Activated CD4-positive, alpha-beta T cell treated with anti-CD3 and anti-CD28 coated beads for 24 hours (primary cell): Measurements from ENCODE around the gene AGBL1.

Experiments
- DNase-seq, 2 donors: peaks; one replicate each; pipeline ENCODE4 v3.0.0-alpha.2; 2020; ENCODE audit warnings: low read depth in 2 of 2

Gene AGBL1

DNA sequence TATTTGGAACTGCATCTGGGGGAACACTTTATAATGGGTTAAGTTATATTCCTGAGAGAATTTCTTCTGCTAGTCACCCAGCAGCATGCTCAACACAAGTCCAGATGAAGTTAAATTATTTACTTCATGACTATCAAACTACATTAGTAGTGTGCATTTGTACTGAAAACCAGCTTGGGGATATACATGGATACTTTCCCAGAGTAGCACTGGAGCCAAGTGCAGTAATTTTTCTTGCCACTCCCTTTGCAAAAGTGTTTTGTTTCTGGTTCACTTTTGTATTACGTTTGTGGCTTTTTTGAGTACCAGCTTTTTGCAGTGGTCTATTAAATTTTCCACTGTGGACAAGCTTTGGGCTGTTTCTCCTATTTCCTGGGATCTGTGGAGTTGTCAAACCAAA, 243.0 kb downstream of the AGBL1 start:
- DNase-seq, result no peak

- no peak for DNase-seq
Measured at GRCh38 chr15:86327230-86327865, 247.7 kb downstream of the AGBL1 start.

- DNase-seq, result no peak
Measured at GRCh38 chr15:86328658-86329057, 249.0 kb downstream of the AGBL1 start.

DNA sequence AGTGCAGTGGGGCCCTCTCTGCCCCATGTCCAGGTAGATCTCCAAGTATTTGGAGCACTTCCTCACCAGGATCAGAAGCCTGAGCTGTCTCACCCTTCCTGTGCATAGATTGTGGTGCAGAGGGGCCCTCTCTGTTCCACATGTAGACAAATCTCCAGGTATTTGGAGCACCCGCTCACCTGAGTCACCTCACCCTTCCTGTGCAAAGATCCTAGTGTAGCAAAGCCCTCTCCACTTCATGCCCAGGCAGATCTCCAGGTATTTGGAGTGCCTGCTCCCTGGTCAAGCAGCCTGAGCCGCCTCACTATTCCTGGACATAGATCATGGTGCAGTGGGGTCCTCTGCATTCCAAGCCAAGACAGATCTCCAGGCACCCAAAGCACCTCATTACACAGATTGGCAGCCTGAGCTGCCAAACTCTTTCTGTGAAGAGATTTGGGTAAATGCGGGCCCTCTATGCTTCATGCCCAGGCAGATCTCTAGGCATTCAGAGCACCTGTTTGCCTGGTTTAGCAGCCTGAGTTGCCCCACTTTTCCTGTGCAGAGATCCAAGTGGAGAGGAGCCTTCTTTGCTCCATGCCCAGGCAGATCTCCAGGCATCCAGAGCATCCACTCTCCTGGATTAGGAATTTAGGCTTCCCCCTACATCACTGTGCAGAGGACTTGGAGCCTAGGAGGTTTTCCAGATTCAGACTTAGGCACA, 249.8 kb downstream of the AGBL1 start:
- DNase-seq, result no peak

- DNase-seq, result no peak
Measured at GRCh38 chr15:86333819-86334218, 254.1 kb downstream of the AGBL1 start.

GRCh38 chr15:86336051-86336788, 256.5 kb downstream of the AGBL1 start:
- DNase-seq, result no peak

GRCh38 chr15:86337071-86337470, 257.4 kb downstream of the AGBL1 start:
- no peak for DNase-seq

- DNase-seq, result no peak
Measured at GRCh38 chr15:86347245-86347644, 267.6 kb downstream of the AGBL1 start.

- DNase-seq, result no peak
Measured at GRCh38 chr15:86349565-86349964, 269.9 kb downstream of the AGBL1 start.

DNA sequence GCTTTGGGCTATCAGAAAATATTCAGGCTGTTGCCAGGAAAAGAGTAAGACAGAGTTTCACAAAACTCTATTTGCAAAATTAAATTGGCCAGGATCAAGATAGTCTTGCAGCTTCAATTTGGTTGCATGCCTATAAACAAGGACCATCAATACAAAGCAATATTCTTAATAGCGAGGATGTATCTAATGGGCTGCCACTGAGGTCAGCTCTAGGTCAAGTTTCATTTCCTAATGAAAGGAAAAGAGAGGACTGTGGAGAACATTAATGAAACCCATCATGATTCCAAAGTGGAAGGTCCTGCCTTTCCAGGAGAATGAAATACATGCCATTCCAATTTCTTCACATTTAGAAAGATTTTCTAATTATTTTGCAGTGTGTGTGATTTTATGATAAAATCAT, 273.5 kb downstream of the AGBL1 start:
- no peak for DNase-seq

DNA sequence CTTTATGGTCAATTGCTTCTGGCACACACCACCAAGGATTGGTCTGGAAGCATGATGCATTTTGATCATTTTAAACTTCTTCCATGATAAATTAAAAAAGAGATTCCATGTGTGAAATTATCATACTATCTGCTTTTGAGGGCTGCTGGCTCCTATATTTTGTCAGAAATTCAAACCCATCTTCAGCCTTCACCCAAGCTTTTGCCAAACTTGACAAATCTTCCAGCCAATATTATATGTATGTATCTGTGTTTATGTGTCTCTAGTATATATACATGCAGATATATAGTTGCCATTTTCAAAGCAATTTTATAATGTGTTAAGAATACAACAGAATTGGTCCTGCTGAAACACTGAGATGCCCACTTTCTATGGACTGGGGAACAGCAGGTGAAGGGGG, 275.7 kb downstream of the AGBL1 start:
- no peak for DNase-seq

- no peak for DNase-seq
Measured at GRCh38 chr15:86355801-86356200, 276.1 kb downstream of the AGBL1 start.

- DNase-seq, result no peak
Measured at GRCh38 chr15:86362555-86362954, 282.9 kb downstream of the AGBL1 start.

DNA sequence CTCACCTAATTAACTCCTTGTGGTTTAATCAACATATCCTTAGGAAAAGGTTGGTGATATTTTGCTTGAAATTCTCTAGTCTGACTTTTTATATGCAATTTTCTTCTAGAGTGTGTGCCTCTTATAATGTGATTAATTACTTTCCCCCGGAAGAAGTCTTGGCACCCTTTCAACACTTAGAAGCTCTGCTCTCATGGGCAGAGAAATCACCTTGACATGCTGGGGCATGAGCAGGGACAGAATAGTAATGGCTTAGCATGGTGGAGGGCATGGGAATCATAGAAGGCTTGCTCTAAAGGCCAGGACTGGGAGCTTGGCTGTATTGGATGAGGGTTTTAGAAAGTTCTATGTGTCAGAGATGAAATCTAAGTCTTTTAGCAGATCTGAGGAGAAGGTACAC, 293.5 kb downstream of the AGBL1 start:
- no peak for DNase-seq

DNA sequence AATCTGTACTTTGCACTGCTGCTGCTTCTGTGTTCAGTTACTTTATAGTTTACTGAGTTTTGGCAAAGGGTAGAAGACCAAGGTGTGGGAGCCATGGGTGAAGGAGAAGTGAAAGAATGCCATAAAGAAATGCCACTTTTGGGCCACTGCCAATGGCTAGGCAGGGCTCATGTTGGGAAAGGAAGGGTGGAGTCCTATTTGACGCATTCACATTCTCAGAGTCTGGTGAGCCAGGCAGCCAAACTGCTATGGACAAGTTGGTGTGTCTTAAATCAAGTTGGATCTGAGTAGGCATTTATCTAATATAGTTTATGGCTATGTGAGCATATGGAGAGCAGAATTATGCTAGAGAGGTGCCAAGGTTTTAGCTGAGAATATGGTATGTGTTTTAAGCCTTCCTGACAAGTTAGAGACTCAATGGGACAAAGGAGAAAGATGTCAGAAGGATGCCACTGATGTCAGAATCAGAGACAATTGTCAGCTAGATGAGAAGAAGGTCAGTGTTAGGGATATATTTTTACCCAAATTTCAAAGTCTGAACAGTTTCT, 296.1 kb downstream of the AGBL1 start:
- DNase-seq, result no peak

GRCh38 chr15:86377914-86378313, 298.2 kb downstream of the AGBL1 start:
- no peak for DNase-seq

- no peak for DNase-seq
Measured at GRCh38 chr15:86382341-86382740, 302.7 kb downstream of the AGBL1 start.

GRCh38 chr15:86383611-86384010, 303.9 kb downstream of the AGBL1 start:
- DNase-seq, result no peak

DNA sequence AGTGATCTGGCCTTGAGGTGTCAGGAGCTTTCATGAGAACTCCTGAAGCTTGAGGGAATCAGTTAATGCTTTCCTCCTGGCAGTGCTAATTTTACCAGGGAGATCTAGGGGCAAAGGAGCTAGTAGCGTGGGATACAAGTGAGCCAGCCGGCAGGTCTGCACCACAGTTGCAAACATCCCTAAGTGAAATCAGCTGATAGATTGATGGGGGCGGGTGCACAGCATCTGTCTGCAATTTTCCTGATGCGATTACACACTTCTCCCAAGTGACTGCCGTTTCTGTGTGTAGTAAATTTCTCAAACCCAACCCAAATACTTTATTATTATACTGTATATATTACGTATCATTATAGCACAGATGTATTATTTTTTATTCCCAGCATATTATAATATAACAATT, 304.5 kb downstream of the AGBL1 start:
- DNase-seq, result no peak

- DNase-seq, result no peak
Measured at GRCh38 chr15:86392296-86392695, 312.6 kb downstream of the AGBL1 start.

GRCh38 chr15:86392874-86393273, 313.2 kb downstream of the AGBL1 start:
- DNase-seq, result no peak

DNA sequence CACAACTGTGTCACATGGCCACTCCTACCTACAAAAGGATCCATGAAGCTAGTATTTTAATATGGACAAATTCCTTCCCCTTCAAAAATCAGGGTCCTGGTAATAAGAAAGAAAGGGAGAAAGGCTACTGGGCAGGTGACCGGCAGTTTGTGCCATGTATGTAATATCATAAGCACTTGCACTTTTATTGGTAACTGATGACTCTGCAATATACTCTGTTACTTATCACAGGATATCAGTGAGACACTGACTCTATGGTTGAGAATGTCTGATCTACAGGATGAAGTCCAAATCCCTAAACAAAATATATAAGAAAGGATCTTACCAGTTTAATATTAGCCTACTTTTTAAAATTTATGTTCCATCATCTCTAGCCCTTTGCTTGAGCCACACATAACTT, 315.2 kb downstream of the AGBL1 start:
- no peak for DNase-seq
